Loucy (cell line): ENCODE measurements around the gene LTB.
A peak's percentile ranks its signal among the peaks of the same experiment; 100 is the strongest.

Experiments used
- H2AFZ ChIP-seq: fragments of 200-600 bp; sonication (generic); 2 replicates; pipeline ENCODE4 v1.6.0; 2016; ENCODE audit warnings: antibody characterized with exemption, mild to moderate bottlenecking, low read length, moderate library complexity
- H3F3A ChIP-seq: fragments of 200-600 bp; 2 replicates; pipeline ENCODE4 v1.6.0; 2016; ENCODE audit warnings: antibody characterized with exemption, low read depth, mild to moderate bottlenecking
- H3K27me3 ChIP-seq: fragments of 200-600 bp; sonication (generic); 2 replicates; pipeline ENCODE4 v1.6.1; 2014; ENCODE audit warnings: low read length, mild to moderate bottlenecking; ENCODE audit not compliant: insufficient read depth, poor library complexity, severe bottlenecking
- H3K36me3 ChIP-seq: fragments of 200-600 bp; sonication (generic); 2 replicates; pipeline ENCODE4 v1.6.1; 2016; ENCODE audit warnings: low read length; ENCODE audit not compliant: insufficient read depth
- H3K4me1 ChIP-seq: fragments of 200-600 bp; sonication (generic); 2 replicates; pipeline ENCODE4 v1.5.1; 2014; ENCODE audit warnings: low read length, mild to moderate bottlenecking; ENCODE audit not compliant: insufficient read depth, poor library complexity, severe bottlenecking
- H3K4me2 ChIP-seq: fragments of 200-600 bp; sonication (generic); 2 replicates; pipeline ENCODE4 v1.6.0; 2014; ENCODE audit warnings: antibody characterized with exemption, low read length, low read depth, mild to moderate bottlenecking; ENCODE audit not compliant: poor library complexity, severe bottlenecking
- H3K4me3 ChIP-seq: fragments of 200-600 bp; sonication (generic); 2 replicates; pipeline ENCODE4 v1.5.1; 2014; ENCODE audit warnings: low read length, mild to moderate bottlenecking, mixed read lengths; ENCODE audit not compliant: poor library complexity, severe bottlenecking
- H3K79me2 ChIP-seq: fragments of 200-600 bp; sonication (generic); 2 replicates; pipeline ENCODE4 v1.6.1; 2014; ENCODE audit warnings: low read length; ENCODE audit not compliant: insufficient read depth
- H3K9ac ChIP-seq: fragments of 200-600 bp; sonication (generic); 2 replicates; pipeline ENCODE4 v1.6.0; 2014; ENCODE audit warnings: mild to moderate bottlenecking, low read depth, low read length, moderate library complexity; ENCODE audit not compliant: poor library complexity, severe bottlenecking
- H3K9me2 ChIP-seq: fragments of 200-600 bp; sonication (generic); replicated peaks from 2 replicates; pipeline ENCODE4 v1.6.1; 2016; ENCODE audit warnings: low read depth, low read length, mixed read lengths
- H3K9me3 ChIP-seq: fragments of 200-600 bp; sonication (generic); 2 replicates; pipeline ENCODE4 v1.6.1; 2014; ENCODE audit warnings: mild to moderate bottlenecking, antibody characterized with exemption, low read length, low read depth; ENCODE audit not compliant: insufficient read depth
- H4K20me1 ChIP-seq: fragments of 200-600 bp; sonication (generic); 2 replicates; pipeline ENCODE4 v1.6.0; 2014; ENCODE audit warnings: antibody characterized with exemption, low read length, mild to moderate bottlenecking; ENCODE audit not compliant: insufficient read depth, poor library complexity, severe bottlenecking
- CTCF ChIP-seq: fragments of 200-600 bp; sonication (generic); conservative IDR thresholded peaks from 2 replicates; pipeline ENCODE4 v1.5.1; 2014; ENCODE audit warnings: mild to moderate bottlenecking, antibody characterized with exemption, low read length
- EZH2phosphoT487 ChIP-seq: fragments of 200-600 bp; IDR thresholded peaks from 2 replicates; pipeline ENCODE4 v1.6.1; 2018; ENCODE audit warnings: antibody characterized with exemption, mild to moderate bottlenecking, moderate library complexity, borderline replicate concordance

The LTB gene

DNA sequence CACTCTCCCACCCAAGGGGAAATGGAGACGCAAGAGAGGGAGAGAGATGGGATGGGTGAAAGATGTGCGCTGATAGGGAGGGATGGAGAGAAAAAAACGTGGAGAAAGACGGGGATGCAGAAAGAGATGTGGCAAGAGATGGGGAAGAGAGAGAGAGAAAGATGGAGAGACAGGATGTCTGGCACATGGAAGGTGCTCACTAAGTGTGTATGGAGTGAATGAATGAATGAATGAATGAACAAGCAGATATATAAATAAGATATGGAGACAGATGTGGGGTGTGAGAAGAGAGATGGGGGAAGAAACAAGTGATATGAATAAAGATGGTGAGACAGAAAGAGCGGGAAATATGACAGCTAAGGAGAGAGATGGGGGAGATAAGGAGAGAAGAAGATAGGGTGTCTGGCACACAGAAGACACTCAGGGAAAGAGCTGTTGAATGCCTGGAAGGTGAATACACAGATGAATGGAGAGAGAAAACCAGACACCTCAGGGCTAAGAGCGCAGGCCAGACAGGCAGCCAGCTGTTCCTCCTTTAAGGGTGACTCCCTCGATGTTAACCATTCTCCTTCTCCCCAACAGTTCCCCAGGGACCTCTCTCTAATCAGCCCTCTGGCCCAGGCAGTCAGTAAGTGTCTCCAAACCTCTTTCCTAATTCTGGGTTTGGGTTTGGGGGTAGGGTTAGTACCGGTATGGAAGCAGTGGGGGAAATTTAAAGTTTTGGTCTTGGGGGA is 6.1 kb downstream of the LTB start:
- no peak overlapping the region for H2AFZ ChIP-seq
- no peaks in the 10 kb centered on the region for H3K9me3 ChIP-seq
- H3K4me2 ChIP-seq: peak overlapping the region; percentile 52
- no peaks in the 10 kb centered on the region for H3K27me3 ChIP-seq
- H3K4me1 ChIP-seq: peaks cover 67% of the 10 kb centered on the region
- no peaks in the 10 kb centered on the region for H3F3A ChIP-seq
- peaks cover 2% of the 10 kb centered on the region for H3K79me2 ChIP-seq
- H3K9me2 ChIP-seq: no peaks in the 10 kb centered on the region
- no peaks in the 10 kb centered on the region for H3K36me3 ChIP-seq
- peak overlapping the region; percentile 49 for H3K4me3 ChIP-seq
- TF ChIP-seq CTCF: no peak
- no peak for TF ChIP-seq EZH2phosphoT487
- H3K9ac ChIP-seq: peak overlapping the region; percentile 54
- no peaks in the 10 kb centered on the region for H4K20me1 ChIP-seq

- Histone ChIP-seq H3K27me3 (no peaks in the 10 kb centered on the region), H3K79me2 (no peaks in the 10 kb centered on the region), H3K4me2 (peak within 1 kb of the TSS; percentile 52), H3F3A (no peaks in the 10 kb centered on the region), H2AFZ (no peak within 1 kb of the TSS), H3K4me1 (peaks cover 72% of the 10 kb centered on the region), H3K9ac (peak within 1 kb of the TSS; percentile 54), H3K4me3 (peak within 1 kb of the TSS; percentile 49), H3K36me3 (no peaks in the 10 kb centered on the region), H4K20me1 (no peaks in the 10 kb centered on the region), H3K9me3 (no peaks in the 10 kb centered on the region), H3K9me2 (no peaks in the 10 kb centered on the region)
- TF ChIP-seq EZH2phosphoT487 (no peak), CTCF (no peak)
Observed at GRCh38 chr6:31575335-31575901, 6.8 kb downstream of the LTB start, which contains the start of gene TNF. Gene TNF (plus strand): TSS chr6:31575565. CDS start chr6:31575742, 177 bp downstream.

- Histone ChIP-seq H3K4me1 (peaks cover 71% of the 10 kb centered on the region), H3K27me3 (no peaks in the 10 kb centered on the region), H3K4me3 (no peak overlapping the region), H3K36me3 (no peaks in the 10 kb centered on the region), H3K4me2 (no peak overlapping the region), H3F3A (no peaks in the 10 kb centered on the region), H2AFZ (no peak overlapping the region), H3K9me2 (no peaks in the 10 kb centered on the region), H4K20me1 (no peaks in the 10 kb centered on the region), H3K9ac (peak overlapping the region; percentile 11), H3K9me3 (no peaks in the 10 kb centered on the region), H3K79me2 (no peaks in the 10 kb centered on the region)
- TF ChIP-seq CTCF (peak; percentile 39; the same call in 1 of the 2 replicates), EZH2phosphoT487 (no peak)
Observed at GRCh38 chr6:31574106-31575061, 7.8 kb downstream of the LTB start.
